Measurements from ENCODE around the gene TBC1D20.
A peak's percentile ranks its signal among the peaks of the same experiment; 100 is the strongest.
"Not testable (repeated sequence)": the region's sequence is repeated elsewhere in the genome, so short reads cannot be mapped to it uniquely, and the experiment has no call there.

TBC1D20 gene

GRCh38 chr20:475463-476357, 13.4 kb upstream of the TBC1D20 start:
- no peak for DNase-seq (ENCODE audit: low spot score)

DNA sequence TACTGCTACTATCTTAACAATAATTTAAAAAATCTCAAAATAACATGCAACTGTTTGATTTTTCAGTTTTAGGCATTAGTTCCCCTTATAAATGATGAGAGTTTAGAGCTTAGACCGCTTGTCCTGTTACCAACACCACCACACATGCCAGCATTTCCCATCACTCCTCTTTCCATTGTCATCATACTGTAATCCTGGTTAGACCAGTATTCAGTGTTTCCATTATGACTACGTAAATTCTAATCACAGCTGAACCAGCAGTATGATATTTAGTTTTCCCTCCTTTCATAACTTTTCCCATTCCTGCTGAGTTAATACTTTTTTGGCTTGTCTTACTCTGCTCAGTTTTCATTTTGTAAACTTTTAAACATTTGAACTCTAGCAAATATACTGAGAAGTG, 12.2 kb upstream of the TBC1D20 start:
- no peak for DNase-seq (ENCODE audit: low spot score)

GRCh38 chr20:472889-473292, 10.6 kb upstream of the TBC1D20 start:
- no peak for DNase-seq (ENCODE audit: low spot score)

DNA sequence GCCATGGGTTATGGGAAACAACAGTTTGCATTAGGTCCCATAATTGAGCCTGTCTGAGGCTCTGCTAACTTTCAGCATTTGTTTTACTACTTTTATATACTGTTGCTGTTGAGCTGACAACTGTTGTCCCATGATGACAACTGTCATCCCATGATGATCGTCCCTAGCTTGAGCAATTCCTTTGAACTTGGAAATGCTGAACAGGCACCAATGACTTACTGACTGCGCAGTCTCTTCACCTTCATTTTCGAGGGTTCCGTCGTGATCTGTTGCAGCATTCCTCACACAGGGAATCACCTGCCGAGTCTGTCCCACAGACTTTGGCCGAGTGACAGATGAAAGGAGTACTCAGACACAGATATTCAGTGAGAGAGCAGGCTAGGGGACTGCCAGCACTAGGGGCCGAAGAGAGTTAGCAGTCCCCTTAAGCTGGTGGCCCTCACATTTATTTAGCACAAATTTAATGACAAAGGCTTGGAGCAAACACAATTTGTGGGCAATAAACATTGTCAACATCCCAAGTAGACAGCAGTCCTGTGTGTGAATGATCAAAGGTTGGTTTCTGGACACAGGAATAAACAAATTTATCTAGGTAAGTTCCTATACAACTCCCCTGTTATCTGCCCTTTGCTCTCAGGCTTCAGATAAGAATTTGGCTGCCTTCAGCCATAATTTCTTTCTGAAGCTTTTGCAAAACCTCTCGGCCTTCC, 10.0 kb upstream of the TBC1D20 start:
- DNase-seq (ENCODE audit: low spot score): no peak

- DNase-seq (ENCODE audit: low spot score): no peak
Measured at GRCh38 chr20:469746-470490, 7.6 kb upstream of the TBC1D20 start.

DNA sequence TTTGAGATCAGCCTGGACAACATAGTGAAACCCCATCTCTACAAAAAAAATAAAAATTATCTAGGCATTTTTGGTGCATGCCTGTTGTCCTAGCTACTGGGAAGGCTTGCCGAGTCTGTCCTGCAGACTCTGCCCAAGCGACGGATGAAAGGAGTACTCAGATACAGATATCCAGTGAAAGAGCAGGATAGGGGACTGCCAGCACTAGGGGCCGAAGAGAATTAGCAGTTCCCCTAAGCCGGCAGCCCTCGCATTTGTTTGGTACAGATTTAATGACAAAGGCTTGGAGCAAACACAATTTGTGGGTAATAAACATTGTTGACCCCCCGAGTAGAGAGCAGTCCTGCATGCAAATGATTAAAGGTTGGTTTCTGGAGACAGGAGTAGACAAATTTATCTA, 5.4 kb upstream of the TBC1D20 start:
- DNase-seq (ENCODE audit: low spot score): no peak

- no peak for DNase-seq (ENCODE audit: low spot score)
Measured at GRCh38 chr20:461254-462198, 807 bp downstream of the TBC1D20 start.

- no peak for DNase-seq (ENCODE audit: low spot score)
Measured at GRCh38 chr20:460707-461106, 1.6 kb downstream of the TBC1D20 start.

- DNase-seq (ENCODE audit: low spot score): no peak
Measured at GRCh38 chr20:460180-460579, 2.2 kb downstream of the TBC1D20 start.

DNA sequence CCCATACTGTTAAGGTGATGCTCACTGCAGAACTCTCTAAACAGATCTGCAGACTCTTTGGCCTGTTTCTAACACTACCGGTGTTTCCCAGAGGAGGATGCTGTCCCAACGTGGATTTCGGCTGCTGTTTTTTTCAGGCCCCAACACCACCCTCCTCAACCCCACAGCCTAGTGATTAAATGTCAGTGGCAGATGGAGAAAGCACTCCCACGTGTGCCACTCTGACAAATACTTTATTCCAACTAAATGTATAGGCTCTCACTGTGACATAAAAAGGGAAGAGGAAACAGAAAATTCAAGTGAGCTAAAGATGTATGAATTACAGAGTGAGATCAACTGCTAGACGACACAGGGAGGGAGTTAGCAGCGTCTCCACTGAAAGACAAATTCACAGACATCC, 3.6 kb downstream of the TBC1D20 start:
- DNase-seq (ENCODE audit: low spot score): no peak

GRCh38 chr20:454951-455350, 7.4 kb downstream of the TBC1D20 start:
- no peak for DNase-seq (ENCODE audit: low spot score)

DNA sequence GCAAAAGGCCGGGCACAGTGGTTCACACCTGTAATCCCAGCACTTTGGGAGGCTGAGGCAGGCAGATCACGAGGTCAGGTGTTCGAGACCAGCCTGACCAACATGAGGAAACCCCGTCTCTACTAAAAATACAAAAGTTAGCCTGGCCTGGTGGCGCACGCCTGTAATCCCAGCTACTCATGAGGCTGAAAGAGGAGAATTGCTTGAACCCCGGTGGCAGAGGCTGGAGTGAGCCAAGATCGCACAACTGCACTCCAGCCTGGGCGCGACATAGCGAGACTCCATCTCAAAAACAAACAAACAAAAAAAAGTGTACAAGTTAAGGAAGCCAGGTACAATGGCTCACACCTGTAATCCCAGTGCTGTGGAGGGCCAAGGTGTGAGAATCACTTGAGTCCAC, 10.3 kb downstream of the TBC1D20 start:
- DNase-seq (ENCODE audit: low spot score): not testable (repeated sequence)

DNA sequence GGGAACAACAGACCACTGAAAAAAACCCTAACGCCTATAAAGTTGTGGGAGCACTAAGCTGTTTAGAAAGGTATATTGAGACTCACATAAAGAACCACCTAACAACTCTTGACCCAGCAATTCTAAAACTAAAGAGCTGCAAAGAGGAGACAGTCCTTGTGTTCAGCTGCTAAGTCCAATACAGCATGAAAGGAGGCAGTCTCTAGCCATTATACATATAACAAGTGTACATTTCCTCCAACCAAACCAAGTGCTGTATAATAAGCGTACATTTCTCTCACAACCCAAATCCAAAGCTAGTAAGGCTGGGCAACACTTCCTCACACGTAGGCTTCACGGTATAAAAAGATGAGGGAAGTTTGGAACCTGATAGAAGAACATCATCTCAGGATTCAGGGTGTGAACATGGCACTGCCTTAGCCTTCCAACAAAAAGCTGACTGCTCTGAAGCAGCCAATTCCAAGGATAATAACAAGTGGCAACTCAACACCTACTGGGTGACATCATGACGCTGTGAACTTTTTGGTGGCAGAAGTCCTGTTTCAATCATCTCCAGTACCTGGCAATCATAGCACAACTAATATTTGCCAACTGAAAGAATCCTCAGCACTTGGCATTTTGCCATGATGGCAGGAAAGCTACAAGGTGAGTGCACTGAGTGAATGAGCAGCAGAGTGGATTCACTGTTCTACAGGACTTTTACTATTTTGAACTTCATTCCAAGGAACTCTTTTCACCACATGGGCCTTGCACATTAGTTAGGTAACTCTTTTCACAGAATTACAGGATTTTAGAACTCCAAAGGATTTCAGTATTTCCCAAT, 16.6 kb downstream of the TBC1D20 start:
- no peak for DNase-seq (ENCODE audit: low spot score)

DNA sequence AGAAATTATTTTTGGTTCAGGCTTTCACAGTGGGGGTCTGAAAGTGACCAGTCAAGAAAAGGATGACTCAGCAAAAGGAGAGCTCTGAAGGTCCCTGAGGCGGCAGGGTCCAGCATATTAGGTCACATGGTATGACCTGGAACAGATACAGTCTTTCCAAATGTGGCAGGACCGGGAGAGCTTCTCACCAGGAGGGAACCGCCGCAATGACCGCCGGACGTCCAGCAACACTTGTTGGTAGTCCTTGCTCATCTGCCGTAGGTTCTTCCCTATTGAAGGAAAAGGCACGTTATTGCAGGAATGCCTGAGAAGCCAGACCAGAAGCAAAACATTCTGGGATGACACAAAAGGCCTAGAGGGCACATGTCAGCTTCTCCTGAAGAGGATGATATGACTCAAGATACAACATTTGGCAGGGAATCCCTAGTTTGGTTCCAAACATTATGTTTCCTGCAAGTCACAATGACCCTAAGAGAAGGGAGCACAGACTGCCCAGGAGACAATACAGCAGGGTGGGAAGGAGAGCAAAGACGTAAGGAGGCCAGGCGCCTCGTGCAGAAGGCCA, 17.4 kb downstream of the TBC1D20 start:
- peak; percentile 71 for DNase-seq (ENCODE audit: low spot score)

DNA sequence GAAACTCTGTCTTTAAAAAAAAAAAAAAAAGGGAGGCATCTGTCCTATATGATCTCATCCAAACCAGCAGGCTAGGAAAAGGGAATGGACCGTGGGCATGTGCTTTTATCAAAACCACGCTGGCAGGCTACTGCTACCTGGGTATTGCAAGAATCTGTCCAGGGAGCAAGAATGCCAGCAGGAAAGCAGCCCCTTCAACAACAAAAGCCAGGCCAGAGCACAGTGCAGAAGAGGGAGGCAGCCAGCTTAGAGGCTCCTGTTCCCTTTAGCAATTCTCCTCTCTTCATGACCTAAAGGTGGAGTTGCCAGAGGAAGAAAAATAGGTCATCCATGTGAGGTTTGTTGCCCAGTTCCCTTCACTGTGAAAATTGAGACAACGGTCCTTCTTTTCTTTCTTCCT, 18.2 kb downstream of the TBC1D20 start:
- peak; percentile 80 for DNase-seq (ENCODE audit: low spot score)

GRCh38 chr20:443223-443775, 19.0 kb downstream of the TBC1D20 start:
- DNase-seq (ENCODE audit: low spot score): peak; percentile 29

GRCh38 chr20:440636-441035, 21.7 kb downstream of the TBC1D20 start:
- no peak for DNase-seq (ENCODE audit: low spot score)

- DNase-seq (ENCODE audit: low spot score): no peak
Measured at GRCh38 chr20:440148-440547, 22.2 kb downstream of the TBC1D20 start.

DNA sequence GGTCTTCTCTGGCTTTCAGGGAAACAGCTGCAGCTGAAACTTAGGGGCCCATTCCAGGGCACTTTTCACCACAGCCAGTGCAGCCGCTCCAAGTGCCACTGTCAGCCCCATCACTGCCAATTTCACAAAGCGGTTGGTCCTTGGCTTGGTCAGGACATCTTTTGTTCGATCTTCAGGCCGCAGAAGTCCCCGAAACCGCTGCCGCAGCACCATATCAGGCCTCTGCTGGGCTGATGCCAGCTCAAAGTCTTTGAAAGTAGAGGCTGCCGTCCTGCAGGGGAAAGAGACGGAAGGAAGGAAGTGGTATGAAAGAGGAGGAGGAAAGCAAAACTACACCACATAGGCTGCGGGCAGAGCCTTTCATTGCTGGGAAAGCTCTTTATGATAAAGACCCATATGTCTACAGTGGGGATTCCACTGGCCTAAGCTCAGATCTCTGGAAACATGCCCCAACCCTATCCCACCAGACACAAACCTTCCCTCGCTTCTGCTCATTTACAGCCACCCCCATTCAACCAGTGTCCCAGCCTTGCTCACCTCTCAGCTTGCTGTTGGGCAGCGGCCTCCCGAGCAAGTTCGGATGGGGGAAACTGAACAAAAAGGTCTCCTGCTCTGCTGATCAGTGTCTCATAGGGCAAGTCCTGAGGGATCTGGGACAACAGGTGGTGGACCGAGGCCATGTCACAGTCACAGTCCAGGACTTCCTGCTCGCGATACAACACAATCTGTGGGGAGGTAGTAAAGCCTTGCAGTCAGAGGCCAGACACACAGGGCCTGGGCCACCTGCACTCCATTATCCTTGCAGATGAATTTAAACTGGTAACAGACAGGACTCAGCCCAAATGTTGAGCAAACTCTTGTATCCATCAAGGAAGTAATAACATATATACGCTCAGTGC, 23.5 kb downstream of the TBC1D20 start:
- no peak for DNase-seq (ENCODE audit: low spot score)

Measured in cerebellar cortex (tissue), 1 donor.